Measurements from ENCODE around the gene SUPT5H. TPM values are rescaled to one million over a fixed set of nuclear protein-coding genes. Genes with fewer than 3 reads are reported as not detected.

Gene SUPT5H
- total and polyA plus RNA-seq, 2 of the 4 experiments (the other 2 are of a cell fraction) = 75.3 to 116 TPM

GRCh38 chr19:39492788-39493187 is 47.4 kb downstream of the SUPT5H start:
- no peak overlapping the region for H2BK120ac ChIP-seq (ENCODE audit: low read depth, low read length)
- H3K27ac ChIP-seq (ENCODE audit: insufficient read depth, low read length) = no peak overlapping the region
- DNase-seq = no peak
- no peak overlapping the region for H3K18ac ChIP-seq (ENCODE audit: low read depth, low read length)
- no peak overlapping the region for H3K4me2 ChIP-seq (ENCODE audit: low read depth, low read length)
- peaks cover 3% of the 10 kb centered on the region; the same call in 1 of the 2 replicates for H3K9me1 ChIP-seq (ENCODE audit: insufficient read depth, low read length)
- no peak overlapping the region for H2AK5ac ChIP-seq (ENCODE audit: low read depth, low read length)
- H3K23ac ChIP-seq (ENCODE audit: low read depth, low read length) = no peak overlapping the region
- H3K14ac ChIP-seq (replicated peaks; ENCODE audit: low read depth, low read length) = no peak overlapping the region
- no peaks in the 10 kb centered on the region for H4K20me1 ChIP-seq (ENCODE audit: insufficient read depth, low read length)
- H3K4me3 ChIP-seq (ENCODE audit: insufficient read depth, low read depth, low read length) = no peak overlapping the region
- H2BK15ac ChIP-seq (ENCODE audit: low read depth, low read length) = no peak overlapping the region
- no peak overlapping the region for H3K9ac ChIP-seq (ENCODE audit: low read depth, low read length)
- H3K4me1 ChIP-seq (ENCODE audit: control insufficient read depth, insufficient read depth, low read length) = no peaks in the 10 kb centered on the region
- no peak overlapping the region for H3K56ac ChIP-seq (ENCODE audit: extremely low read depth, insufficient read depth, low read length)
- intact Hi-C loops (cut with micrococcal nuclease) = no loop called here
- H3K27me3 ChIP-seq (ENCODE audit: control insufficient read depth, insufficient read depth, low read length) = peaks cover 8% of the 10 kb centered on the region
- no peak overlapping the region for H2AK9ac ChIP-seq (replicated peaks; ENCODE audit: low read depth, low read length, poor library complexity)
- no peak overlapping the region for H2AFZ ChIP-seq (replicated peaks; ENCODE audit: low read length, poor library complexity)
- no peaks in the 10 kb centered on the region; a peak in 1 of 4 replicates for H3K79me1 ChIP-seq (ENCODE audit: low read depth in 1 of 2, low read length in 2 of 2)
- POLR2A ChIA-PET (ENCODE audit: unreplicated experiment) = no interaction called here
- no CpG with 5 or more reads among the region's 3 CpGs for WGBS, 2 experiments (ENCODE audit: extremely low coverage in 2 of 2, insufficient read length in 1 of 2)
- H2BK5ac ChIP-seq (ENCODE audit: low read depth, low read length, poor library complexity, severe bottlenecking) = no peak overlapping the region
- no peak overlapping the region for H4K5ac ChIP-seq (ENCODE audit: low read depth, low read length)
- no peak overlapping the region for H2BK20ac ChIP-seq (ENCODE audit: low read depth, low read length)
- dilution Hi-C loops (cut with HindIII; ENCODE audit: low sequenced_read_pairs, unreplicated experiment) = no loop called here
- CTCF ChIA-PET = no interaction called here
- no peaks in the 10 kb centered on the region for H3K9me3 ChIP-seq (ENCODE audit: control insufficient read depth, insufficient read depth, low read length)
- no peak overlapping the region for H4K8ac ChIP-seq (ENCODE audit: low read depth in 2 of 2, low read length in 2 of 2)
- BruUV-seq (replicated peaks) = no TSS peak
- TF ChIP-seq USF2 (IDR thresholded peaks at IDR 0.05; ENCODE audit: low read depth, low read length) (no peak), CEBPB (IDR thresholded peaks at IDR 0.05; ENCODE audit: low read depth, low read length) (no peak)
- peaks cover 29% of the 10 kb centered on the region for H3K36me3 ChIP-seq (ENCODE audit: control insufficient read depth, insufficient read depth, low read length)
- no peak overlapping the region for H4K91ac ChIP-seq (ENCODE audit: insufficient read depth, low read depth, low read length)
- in situ Hi-C loops (cut with MboI; ENCODE audit: low sequenced_read_pairs) = no loop called here
- ATAC-seq (ENCODE audit: low read depth) = no peak
- no peak overlapping the region for H3K4ac ChIP-seq (ENCODE audit: low read depth, low read length)
